Trophoblast cell (in vitro differentiated cells and primary cell): ENCODE data around the gene CDKN2C.

Experiments
- DNase-seq, 2 donors: peaks; one replicate each; pipeline ENCODE4 v3.0.0-alpha.2; 2016
- H2AFZ ChIP-seq: 2 replicates; pipeline ENCODE4 v1.6.1; 2013; ENCODE audit warnings: low read length, moderate library complexity, mild to moderate bottlenecking; ENCODE audit not compliant: insufficient read depth, poor library complexity
- H2AK5ac ChIP-seq: 2 replicates; pipeline ENCODE4 v1.6.1; 2013; ENCODE audit warnings: mild to moderate bottlenecking, low read length
- H2BK120ac ChIP-seq: 2 replicates; pipeline ENCODE4 v1.6.1; 2013; ENCODE audit warnings: low read length, mild to moderate bottlenecking, moderate library complexity; ENCODE audit not compliant: insufficient read depth, poor library complexity
- H2BK12ac ChIP-seq: 2 replicates; pipeline ENCODE4 v1.6.1; 2013; ENCODE audit warnings: mild to moderate bottlenecking, low read length, moderate library complexity
- H2BK5ac ChIP-seq: 2 replicates; pipeline ENCODE4 v1.6.1; 2013; ENCODE audit warnings: low read length, low read depth, moderate library complexity, mild to moderate bottlenecking; ENCODE audit not compliant: poor library complexity
- H3K14ac ChIP-seq: 2 replicates; pipeline ENCODE4 v1.6.1; 2013; ENCODE audit warnings: mild to moderate bottlenecking, low read length
- H3K18ac ChIP-seq: 2 replicates; pipeline ENCODE4 v1.6.1; 2013; ENCODE audit warnings: mild to moderate bottlenecking, low read length
- H3K23ac ChIP-seq: 2 replicates; pipeline ENCODE4 v1.6.1; 2013; ENCODE audit warnings: low read length
- H3K27ac ChIP-seq: 2 replicates; pipeline ENCODE4 v1.5.1; 2013; ENCODE audit warnings: low read depth, mild to moderate bottlenecking, inconsistent platforms, low read length, moderate library complexity
- H3K27me3 ChIP-seq: 2 replicates; pipeline ENCODE4 v1.6.1; 2013; ENCODE audit warnings: inconsistent platforms, mild to moderate bottlenecking, low read length, moderate library complexity; ENCODE audit not compliant: insufficient read depth
- H3K36me3 ChIP-seq, 2 experiments: 1 replicate in 1 of 2; 2 replicates in 1 of 2; pipeline ENCODE4 v1.6.1; 2013; ENCODE audit warnings: low read length in 2 of 2, mild to moderate bottlenecking in 2 of 2, moderate library complexity in 1 of 2; ENCODE audit not compliant: insufficient read depth in 2 of 2, control insufficient read depth in 1 of 2
- H3K4ac ChIP-seq: 2 replicates; pipeline ENCODE4 v1.6.1; 2013; ENCODE audit warnings: low read depth, mild to moderate bottlenecking, low read length, moderate library complexity
- H3K4me1 ChIP-seq, 2 experiments: 1 replicate in 1 of 2; 2 replicates in 1 of 2; pipeline ENCODE4 v1.6.1; 2013; ENCODE audit warnings: low read length in 2 of 2, mild to moderate bottlenecking in 2 of 2, moderate library complexity in 1 of 2; ENCODE audit not compliant: insufficient read depth in 2 of 2, control insufficient read depth in 1 of 2
- H3K4me2 ChIP-seq: 2 replicates; pipeline ENCODE4 v1.6.1; 2013; ENCODE audit warnings: inconsistent platforms, mild to moderate bottlenecking, low read length, moderate library complexity
- H3K4me3 ChIP-seq: 2 replicates; pipeline ENCODE4 v1.5.1; 2013; ENCODE audit warnings: mild to moderate bottlenecking, low read depth, low read length, inconsistent platforms
- H3K79me1 ChIP-seq: one replicate; pipeline ENCODE4 v1.6.1; 2013; ENCODE audit warnings: low read length
- H3K79me2 ChIP-seq: 2 replicates; pipeline ENCODE4 v1.6.1; 2013; ENCODE audit warnings: low read length, mild to moderate bottlenecking; ENCODE audit not compliant: control insufficient read depth, insufficient read depth, poor library complexity
- H3K9ac ChIP-seq: 2 replicates; pipeline ENCODE4 v1.6.1; 2013; ENCODE audit warnings: mild to moderate bottlenecking, low read length
- H3K9me3 ChIP-seq: 2 replicates; pipeline ENCODE4 v1.6.1; 2013; ENCODE audit warnings: low read depth, mild to moderate bottlenecking, control low read depth, inconsistent platforms, low read length; ENCODE audit not compliant: insufficient read depth
- H4K12ac ChIP-seq: 2 replicates; pipeline ENCODE4 v1.6.1; 2013; ENCODE audit warnings: low read depth, mild to moderate bottlenecking, low read length, moderate library complexity
- H4K8ac ChIP-seq: 2 replicates; pipeline ENCODE4 v1.6.1; 2013; ENCODE audit warnings: low read depth, mild to moderate bottlenecking, low read length, moderate library complexity
- H4K91ac ChIP-seq: one replicate; pipeline ENCODE4 v1.6.1; 2013; ENCODE audit warnings: low read depth, mild to moderate bottlenecking, low read length, moderate library complexity
- WGBS: extraction: QIAGEN DNeasy Blood & Tissue Kit; methylation state at CpG from one replicate; pipeline ENCODE4 v1.1.7; 2013; ENCODE audit warnings: missing lambda C conversion rate; ENCODE audit not compliant: insufficient read length, insufficient coverage; ENCODE audit errors: extremely low coverage; 5-methylcytosine and 5-hydroxymethylcytosine counted together

Gene CDKN2C

GRCh38 chr1:50970509-50970887 lies 453 bp downstream of the CDKN2C start:
- H4K91ac ChIP-seq, result no peak overlapping the region
- H3K23ac ChIP-seq, result no peak overlapping the region
- H3K9ac ChIP-seq, result no peak overlapping the region
- no peak overlapping the region for H3K14ac ChIP-seq
- WGBS, result no CpG with 5 or more reads among the region's 6 CpGs
- H2BK5ac ChIP-seq, result no peak overlapping the region
- H4K12ac ChIP-seq, result no peak overlapping the region
- no peak overlapping the region for H3K18ac ChIP-seq
- no peak overlapping the region for H2AFZ ChIP-seq
- no peak overlapping the region for H3K4ac ChIP-seq
- no peak overlapping the region for H2AK5ac ChIP-seq
- peaks cover 4% of the 10 kb centered on the region for H3K79me1 ChIP-seq
- no peaks in the 10 kb centered on the region for H3K79me2 ChIP-seq
- no peaks in the 10 kb centered on the region for H3K9me3 ChIP-seq
- peak in 1 of 2 donors; percentile 2 for DNase-seq
- no peaks in the 10 kb centered on the region for H3K36me3 ChIP-seq
- H4K8ac ChIP-seq, result no peak overlapping the region
- H3K27me3 ChIP-seq, result peaks cover 14% of the 10 kb centered on the region
- H3K4me3 ChIP-seq, result no peak overlapping the region
- peaks cover 6 to 10% of the 10 kb centered on the region in 2 experiments for H3K4me1 ChIP-seq
- H3K4me2 ChIP-seq, result peak overlapping the region; percentile 91
- H2BK120ac ChIP-seq, result no peak overlapping the region
- no peak overlapping the region for H2BK12ac ChIP-seq
- no peak overlapping the region for H3K27ac ChIP-seq

GRCh38 chr1:50970931-50971582 lies 1.0 kb downstream of the CDKN2C start:
- no peak overlapping the region for H2AFZ ChIP-seq
- H3K4me3 ChIP-seq, result no peak overlapping the region
- H3K9me3 ChIP-seq, result no peaks in the 10 kb centered on the region

GRCh38 chr1:50971748-50972305 lies 1.8 kb downstream of the CDKN2C start:
- H3K79me1 ChIP-seq, result peaks cover 4% of the 10 kb centered on the region
- no peak overlapping the region for H4K8ac ChIP-seq
- DNase-seq, result no peak
- H3K9me3 ChIP-seq, result no peaks in the 10 kb centered on the region
- no peak overlapping the region for H2AFZ ChIP-seq
- H3K27me3 ChIP-seq, result peaks cover 20% of the 10 kb centered on the region
- no peaks in the 10 kb centered on the region for H3K36me3 ChIP-seq
- no peak overlapping the region for H3K18ac ChIP-seq
- H4K12ac ChIP-seq, result no peak overlapping the region
- peaks cover 7 to 10% of the 10 kb centered on the region in 2 experiments for H3K4me1 ChIP-seq
- no peak overlapping the region for H3K14ac ChIP-seq
- no peak overlapping the region for H2BK120ac ChIP-seq
- no peaks in the 10 kb centered on the region for H3K79me2 ChIP-seq
- H2AK5ac ChIP-seq, result no peak overlapping the region
- H4K91ac ChIP-seq, result no peak overlapping the region
- H3K9ac ChIP-seq, result no peak overlapping the region
- H2BK5ac ChIP-seq, result no peak overlapping the region
- no peak overlapping the region for H3K4me3 ChIP-seq
- no peak overlapping the region for H3K4ac ChIP-seq
- H3K27ac ChIP-seq, result no peak overlapping the region
- no peak overlapping the region for H3K4me2 ChIP-seq
- H2BK12ac ChIP-seq, result no peak overlapping the region
- WGBS, result no CpG with 5 or more reads among the region's 6 CpGs
- no peak overlapping the region for H3K23ac ChIP-seq

More at GRCh38 chr1:50970931-50971582, 1.0 kb downstream of the CDKN2C start:
- H3K14ac ChIP-seq, result no peak overlapping the region
- H3K27ac ChIP-seq, result no peak overlapping the region
- H2BK120ac ChIP-seq, result no peak overlapping the region
- H3K9ac ChIP-seq, result no peak overlapping the region
- peaks cover 14% of the 10 kb centered on the region for H3K27me3 ChIP-seq
- H3K18ac ChIP-seq, result no peak overlapping the region
- H3K4ac ChIP-seq, result no peak overlapping the region
- no CpG with 5 or more reads among the region's 7 CpGs for WGBS
- no peak overlapping the region for H3K23ac ChIP-seq
- no peak overlapping the region for H4K91ac ChIP-seq
- H3K4me1 ChIP-seq, result peaks cover 6 to 10% of the 10 kb centered on the region in 2 experiments
- no peaks in the 10 kb centered on the region for H3K79me2 ChIP-seq
- no peak for DNase-seq
- H2BK12ac ChIP-seq, result no peak overlapping the region
- H3K4me2 ChIP-seq, result no peak overlapping the region
- peaks cover 4% of the 10 kb centered on the region for H3K79me1 ChIP-seq
- no peak overlapping the region for H4K12ac ChIP-seq
- no peak overlapping the region for H2AK5ac ChIP-seq
- no peak overlapping the region for H2BK5ac ChIP-seq
- H4K8ac ChIP-seq, result no peak overlapping the region
- no peaks in the 10 kb centered on the region for H3K36me3 ChIP-seq

GRCh38 chr1:50972766-50973165 lies 2.7 kb downstream of the CDKN2C start:
- H2BK12ac ChIP-seq, result no peak overlapping the region
- no peak for DNase-seq
- H4K91ac ChIP-seq, result no peak overlapping the region
- H4K12ac ChIP-seq, result no peak overlapping the region
- H3K4me2 ChIP-seq, result no peak overlapping the region
- no peak overlapping the region for H3K18ac ChIP-seq
- H3K79me2 ChIP-seq, result no peaks in the 10 kb centered on the region
- WGBS, result no CpG with 5 or more reads among the region's 1 CpG
- H3K9ac ChIP-seq, result no peak overlapping the region
- H3K4ac ChIP-seq, result no peak overlapping the region
- peaks cover 4% of the 10 kb centered on the region for H3K79me1 ChIP-seq
- H2AK5ac ChIP-seq, result no peak overlapping the region
- no peak overlapping the region for H3K14ac ChIP-seq
- no peak overlapping the region for H2AFZ ChIP-seq
- H3K4me1 ChIP-seq, result peaks cover 11 to 13% of the 10 kb centered on the region in 2 experiments
- H4K8ac ChIP-seq, result no peak overlapping the region
- no peak overlapping the region for H2BK120ac ChIP-seq
- H3K36me3 ChIP-seq, result no peaks in the 10 kb centered on the region
- H3K23ac ChIP-seq, result no peak overlapping the region
- H3K4me3 ChIP-seq, result no peak overlapping the region
- H3K27me3 ChIP-seq, result peaks cover 29% of the 10 kb centered on the region
- no peaks in the 10 kb centered on the region for H3K9me3 ChIP-seq
- H2BK5ac ChIP-seq, result no peak overlapping the region
- H3K27ac ChIP-seq, result no peak overlapping the region
